Progenitor cell of endocrine pancreas (in vitro differentiated cells): ENCODE results near the gene ISLR2. TPM values are rescaled to one million over a fixed set of nuclear protein-coding genes. Genes with fewer than 3 reads are reported as not detected.

Experiments
- DNase-seq: peaks from one replicate; pipeline ENCODE4 v3.0.0; 2021; ENCODE audit warnings: low spot score; ENCODE audit not compliant: unreplicated experiment
- H3K27ac Mint-ChIP-seq: 2 replicates; pipeline ENCODE4 v1.8.0; 2021; ENCODE audit warnings: mild to moderate bottlenecking, moderate library complexity, mixed read lengths
- H3K27me3 Mint-ChIP-seq: 2 replicates; pipeline ENCODE4 v1.8.0; 2021; ENCODE audit warnings: mixed read lengths
- H3K36me3 Mint-ChIP-seq: 2 replicates; pipeline ENCODE4 v1.8.0; 2022; ENCODE audit warnings: mixed read lengths; ENCODE audit not compliant: insufficient read depth
- H3K4me1 Mint-ChIP-seq: 2 replicates; pipeline ENCODE4 v1.8.0; 2021; ENCODE audit warnings: low read depth, mixed read lengths
- H3K4me3 Mint-ChIP-seq: 2 replicates; pipeline ENCODE4 v1.8.0; 2021; ENCODE audit warnings: low read depth, mild to moderate bottlenecking, moderate library complexity, mixed read lengths
- H3K9me3 Mint-ChIP-seq: 2 replicates; pipeline ENCODE4 v1.8.0; 2021; ENCODE audit warnings: low read depth, mixed read lengths
- CTCF ChIP-seq: fragments of 200-600 bp; sonication (generic); IDR thresholded peaks from one replicate; pipeline ENCODE4 v1.5.0; 2021; ENCODE audit warnings: antibody characterized with exemption, mild to moderate bottlenecking; ENCODE audit not compliant: unreplicated experiment
- total RNA-seq: library from RNA; stranded (reverse); gene quantifications from 2 replicates; pipeline ENCODE4 v1.2.1, GENCODE V29; 2021

Gene ISLR2
- total RNA-seq, 1 donor from 2014 or later, result 0.14 TPM

GRCh38 chr15:74122403-74123130, 7.8 kb upstream of the ISLR2 start:
- Mint-ChIP-seq H3K9me3 (no peaks in the 10 kb centered on the region), H3K36me3 (no peaks in the 10 kb centered on the region), H3K27ac (no peak overlapping the region), H3K27me3 (peaks cover 74% of the 10 kb centered on the region), H3K4me1 (no peaks in the 10 kb centered on the region), H3K4me3 (no peak overlapping the region)
- no peak for TF ChIP-seq CTCF
- no peak for DNase-seq

- no peaks in the 10 kb centered on the region for H3K9me3 Mint-ChIP-seq
- H3K27ac Mint-ChIP-seq, result no peak overlapping the region
- no peaks in the 10 kb centered on the region for H3K4me1 Mint-ChIP-seq
- no peak overlapping the region for H3K4me3 Mint-ChIP-seq
- TF ChIP-seq CTCF, result no peak
- peaks cover 74% of the 10 kb centered on the region for H3K27me3 Mint-ChIP-seq
- H3K36me3 Mint-ChIP-seq, result no peaks in the 10 kb centered on the region
- no peak for DNase-seq
Measured at GRCh38 chr15:74123131-74123429, 7.3 kb upstream of the ISLR2 start.

- H3K27me3 Mint-ChIP-seq, result peaks cover 79% of the 10 kb centered on the region
Measured at GRCh38 chr15:74123658-74124057, 6.7 kb upstream of the ISLR2 start.

GRCh38 chr15:74124196-74124595, 6.2 kb upstream of the ISLR2 start:
- Mint-ChIP-seq H3K4me1 (no peaks in the 10 kb centered on the region), H3K27me3 (peaks cover 84% of the 10 kb centered on the region), H3K9me3 (no peaks in the 10 kb centered on the region), H3K36me3 (no peaks in the 10 kb centered on the region), H3K4me3 (no peak overlapping the region), H3K27ac (no peak overlapping the region)
- no peak for TF ChIP-seq CTCF
- DNase-seq, result no peak

More at GRCh38 chr15:74123658-74124057, 6.7 kb upstream of the ISLR2 start:
- Mint-ChIP-seq H3K27ac (no peak overlapping the region), H3K4me1 (no peaks in the 10 kb centered on the region), H3K4me3 (no peak overlapping the region), H3K9me3 (no peaks in the 10 kb centered on the region), H3K36me3 (no peaks in the 10 kb centered on the region)
- no peak for TF ChIP-seq CTCF
- DNase-seq, result no peak

- H3K9me3 Mint-ChIP-seq, result no peaks in the 10 kb centered on the region
- TF ChIP-seq CTCF, result no peak
- no peaks in the 10 kb centered on the region for H3K36me3 Mint-ChIP-seq
- DNase-seq, result no peak
- H3K27ac Mint-ChIP-seq, result no peak overlapping the region
- H3K4me3 Mint-ChIP-seq, result no peak overlapping the region
- peaks cover 4% of the 10 kb centered on the region for H3K4me1 Mint-ChIP-seq
- peaks cover 89% of the 10 kb centered on the region for H3K27me3 Mint-ChIP-seq
Measured at GRCh38 chr15:74124759-74125158, 5.6 kb upstream of the ISLR2 start.
